Smooth muscle cell (in vitro differentiated cells): ENCODE data around the gene NSD1. TPM values are rescaled to one million over a fixed set of nuclear protein-coding genes. Genes with fewer than 3 reads are reported as not detected.
A peak's percentile ranks its signal among the peaks of the same experiment; 100 is the strongest.

Experiments
- DNase-seq: peaks from one replicate; lab custom pipeline; 2025; ENCODE audit not compliant: unreplicated experiment; lab: John Stamatoyannopoulos, UW
- H2AFZ ChIP-seq: fragments of 200-600 bp; sonication (generic); 2 replicates; pipeline ENCODE4 v1.6.0; 2016; ENCODE audit warnings: antibody characterized with exemption, low read depth, mild to moderate bottlenecking
- H3F3A ChIP-seq: fragments of 200-600 bp; sonication (generic); 2 replicates; pipeline ENCODE4 v1.6.0; 2017; ENCODE audit warnings: antibody characterized with exemption, low read depth
- H3K27ac ChIP-seq: fragments of 200-600 bp; sonication (generic); 2 replicates; pipeline ENCODE4 v1.5.1; 2016; ENCODE audit warnings: low read depth, mild to moderate bottlenecking
- H3K27me3 ChIP-seq: fragments of 200-600 bp; sonication (generic); 2 replicates; pipeline ENCODE4 v1.6.1; 2016; ENCODE audit warnings: low read depth, mild to moderate bottlenecking
- H3K36me3 ChIP-seq: fragments of 200-600 bp; sonication (generic); 2 replicates; pipeline ENCODE4 v1.5.1; 2016; ENCODE audit warnings: low read depth
- H3K4me1 ChIP-seq: fragments of 200-600 bp; sonication (generic); 2 replicates; pipeline ENCODE4 v1.5.1; 2016; ENCODE audit warnings: low read depth
- H3K4me2 ChIP-seq: fragments of 200-600 bp; sonication (generic); 2 replicates; pipeline ENCODE4 v1.6.0; 2016; ENCODE audit warnings: mild to moderate bottlenecking
- H3K4me3 ChIP-seq: fragments of 200-600 bp; sonication (generic); 2 replicates; pipeline ENCODE4 v1.5.1; 2016; ENCODE audit warnings: mild to moderate bottlenecking
- H3K79me2 ChIP-seq: fragments of 200-600 bp; sonication (generic); 2 replicates; pipeline ENCODE4 v1.6.0; 2016; ENCODE audit warnings: low read depth, mild to moderate bottlenecking
- H3K9ac ChIP-seq: fragments of 200-600 bp; sonication (generic); 2 replicates; pipeline ENCODE4 v1.6.0; 2016; ENCODE audit warnings: low read depth
- H3K9me3 ChIP-seq: fragments of 200-600 bp; sonication (generic); replicated peaks from 2 replicates; pipeline ENCODE4 v1.5.1; 2016; ENCODE audit warnings: low read depth
- H4K20me1 ChIP-seq: fragments of 200-600 bp; sonication (generic); 2 replicates; pipeline ENCODE4 v1.6.0; 2016; ENCODE audit warnings: low read depth
- WGBS: methylation state at CpG from one replicate; pipeline ENCODE4 v1.1.7; 2016; ENCODE audit warnings: low lambda C conversion rate; 5-methylcytosine and 5-hydroxymethylcytosine counted together
- polyA plus RNA-seq: library from polyadenylated mRNA; unstranded; fragments of >200 nt; fragmentation: Nextera tagmentation; extraction: Ambion mirVana; gene quantifications from 2 replicates; pipeline ENCODE4 v1.2.1, GENCODE V29; 2016
- total RNA-seq: library from RNA; depleted of rRNA; stranded (reverse); fragments of >200 nt; gene quantifications from 2 replicates; pipeline ENCODE4 v1.2.3, GENCODE V29; 2014
- TF ChIP-seq, protein P1 (sequence below): fragments of 200-600 bp; sonication (generic); IDR thresholded peaks from 2 replicates; pipeline ENCODE4 v1.5.1; 2017; ENCODE audit warnings: borderline replicate concordance, mild to moderate bottlenecking, antibody characterized with exemption; ENCODE audit not compliant: insufficient read depth, poor library complexity, severe bottlenecking

The NSD1 gene
- total and polyA plus RNA-seq, 2 experiments from 2014 or later = 22.6 to 38.2 TPM

DNA sequence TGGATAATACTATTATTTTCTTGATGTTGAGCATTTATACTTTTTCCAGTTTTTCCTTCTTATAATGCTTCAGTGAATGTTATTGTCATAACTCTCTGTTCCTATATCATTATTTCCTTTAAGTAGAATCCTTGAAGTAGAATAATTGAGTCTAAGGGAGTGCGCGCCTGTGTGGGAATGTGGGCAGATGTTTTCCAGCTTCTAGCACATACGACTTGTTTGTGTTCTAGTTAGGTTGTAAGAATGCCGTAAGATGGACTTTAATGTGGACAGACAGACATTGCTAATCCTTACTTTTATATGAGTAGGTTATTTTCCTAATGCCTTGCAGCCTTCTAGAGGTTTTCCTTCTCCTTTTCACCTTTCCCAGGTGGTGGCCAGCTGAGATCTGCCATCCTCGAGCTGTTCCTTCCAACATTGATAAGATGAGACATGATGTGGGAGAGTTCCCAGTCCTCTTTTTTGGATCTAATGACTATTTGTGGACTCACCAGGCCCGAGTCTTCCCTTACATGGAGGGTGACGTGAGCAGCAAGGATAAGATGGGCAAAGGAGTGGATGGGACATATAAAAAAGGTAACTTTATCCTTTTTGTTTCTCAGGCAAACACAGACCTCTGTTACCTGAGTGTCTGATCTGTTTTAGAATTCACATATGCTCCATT lies 135.8 kb downstream of the NSD1 start:
- H4K20me1 ChIP-seq = peaks cover 5% of the 10 kb centered on the region
- H3K4me1 ChIP-seq = no peaks in the 10 kb centered on the region
- no peaks in the 10 kb centered on the region for H3K79me2 ChIP-seq
- TF ChIP-seq, protein P1, sequence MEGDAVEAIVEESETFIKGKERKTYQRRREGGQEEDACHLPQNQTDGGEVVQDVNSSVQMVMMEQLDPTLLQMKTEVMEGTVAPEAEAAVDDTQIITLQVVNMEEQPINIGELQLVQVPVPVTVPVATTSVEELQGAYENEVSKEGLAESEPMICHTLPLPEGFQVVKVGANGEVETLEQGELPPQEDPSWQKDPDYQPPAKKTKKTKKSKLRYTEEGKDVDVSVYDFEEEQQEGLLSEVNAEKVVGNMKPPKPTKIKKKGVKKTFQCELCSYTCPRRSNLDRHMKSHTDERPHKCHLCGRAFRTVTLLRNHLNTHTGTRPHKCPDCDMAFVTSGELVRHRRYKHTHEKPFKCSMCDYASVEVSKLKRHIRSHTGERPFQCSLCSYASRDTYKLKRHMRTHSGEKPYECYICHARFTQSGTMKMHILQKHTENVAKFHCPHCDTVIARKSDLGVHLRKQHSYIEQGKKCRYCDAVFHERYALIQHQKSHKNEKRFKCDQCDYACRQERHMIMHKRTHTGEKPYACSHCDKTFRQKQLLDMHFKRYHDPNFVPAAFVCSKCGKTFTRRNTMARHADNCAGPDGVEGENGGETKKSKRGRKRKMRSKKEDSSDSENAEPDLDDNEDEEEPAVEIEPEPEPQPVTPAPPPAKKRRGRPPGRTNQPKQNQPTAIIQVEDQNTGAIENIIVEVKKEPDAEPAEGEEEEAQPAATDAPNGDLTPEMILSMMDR = no peak
- no peak overlapping the region for H3K4me3 ChIP-seq
- 96% methylated on average over 7 of the region's 7 CpGs for WGBS
- no peak overlapping the region for H2AFZ ChIP-seq
- DNase-seq = no peak
- H3K27me3 ChIP-seq = no peaks in the 10 kb centered on the region
- H3F3A ChIP-seq = peaks cover 7% of the 10 kb centered on the region
- H3K4me2 ChIP-seq = no peak overlapping the region
- H3K36me3 ChIP-seq = peaks cover 15% of the 10 kb centered on the region
- H3K9ac ChIP-seq = no peak overlapping the region
- peak overlapping the region; percentile 1 for H3K27ac ChIP-seq
- H3K9me3 ChIP-seq = no peaks in the 10 kb centered on the region

DNA sequence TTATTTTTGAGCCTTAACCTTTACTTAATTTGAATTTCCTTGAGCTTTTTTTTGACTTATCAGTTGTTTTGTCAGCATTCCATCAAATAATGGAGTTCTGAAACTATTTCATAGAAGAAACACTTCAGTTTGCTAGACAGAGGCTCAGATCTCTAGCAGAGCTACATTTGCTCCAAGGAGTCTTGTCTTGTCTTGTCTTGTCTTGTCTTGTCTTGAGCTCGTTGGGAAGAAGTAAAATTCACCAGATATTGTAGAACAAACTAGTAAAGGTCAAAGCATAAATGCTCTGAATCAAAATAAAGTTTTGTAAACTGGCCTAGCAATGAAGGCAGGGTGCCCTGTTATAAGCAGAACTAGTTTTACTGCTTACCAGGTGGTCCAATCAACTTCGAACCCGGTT lies 136.4 kb downstream of the NSD1 start:
- 87% methylated on average over 3 of the region's 3 CpGs for WGBS
- Histone ChIP-seq H3K36me3 (peaks cover 15% of the 10 kb centered on the region), H3K9me3 (no peaks in the 10 kb centered on the region), H3K4me1 (no peaks in the 10 kb centered on the region), H3K4me2 (no peak overlapping the region), H3K79me2 (no peaks in the 10 kb centered on the region), H3F3A (peaks cover 7% of the 10 kb centered on the region), H4K20me1 (peaks cover 5% of the 10 kb centered on the region), H2AFZ (no peak overlapping the region), H3K27ac (peak overlapping the region; percentile 1), H3K9ac (no peak overlapping the region), H3K27me3 (no peaks in the 10 kb centered on the region), H3K4me3 (no peak overlapping the region)
- TF ChIP-seq, protein P1 = no peak
- DNase-seq = no peak

DNA sequence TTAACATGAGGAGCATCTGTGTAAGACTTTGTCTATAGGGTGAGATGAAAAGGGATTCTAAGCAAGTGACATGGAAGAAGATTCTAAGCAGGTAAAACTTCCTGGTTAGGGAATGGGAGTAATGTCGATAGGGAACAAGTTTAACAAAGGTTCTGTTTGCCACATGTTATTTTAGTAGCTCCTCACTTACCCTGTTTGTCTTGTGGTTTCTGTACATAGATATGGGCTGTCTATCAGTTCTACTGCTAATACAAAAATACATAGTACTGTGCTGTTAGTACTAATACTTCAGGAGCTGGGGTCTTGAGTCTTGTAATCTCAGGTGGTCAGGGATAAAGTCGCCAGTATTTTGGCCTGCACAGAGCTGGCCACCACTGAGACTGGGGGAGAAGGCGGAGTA lies 137.1 kb downstream of the NSD1 start:
- Histone ChIP-seq H3K36me3 (peaks cover 15% of the 10 kb centered on the region), H3K4me3 (no peak overlapping the region), H3K27me3 (no peaks in the 10 kb centered on the region), H3K9ac (no peak overlapping the region), H3K79me2 (no peaks in the 10 kb centered on the region), H4K20me1 (peaks cover 5% of the 10 kb centered on the region), H3F3A (peaks cover 7% of the 10 kb centered on the region), H3K27ac (peak overlapping the region; percentile 1), H3K4me1 (no peaks in the 10 kb centered on the region), H2AFZ (no peak overlapping the region), H3K9me3 (no peaks in the 10 kb centered on the region), H3K4me2 (no peak overlapping the region)
- no peak for DNase-seq
- TF ChIP-seq, protein P1 = no peak
- 90% methylated on average over 3 of the region's 3 CpGs for WGBS

DNA sequence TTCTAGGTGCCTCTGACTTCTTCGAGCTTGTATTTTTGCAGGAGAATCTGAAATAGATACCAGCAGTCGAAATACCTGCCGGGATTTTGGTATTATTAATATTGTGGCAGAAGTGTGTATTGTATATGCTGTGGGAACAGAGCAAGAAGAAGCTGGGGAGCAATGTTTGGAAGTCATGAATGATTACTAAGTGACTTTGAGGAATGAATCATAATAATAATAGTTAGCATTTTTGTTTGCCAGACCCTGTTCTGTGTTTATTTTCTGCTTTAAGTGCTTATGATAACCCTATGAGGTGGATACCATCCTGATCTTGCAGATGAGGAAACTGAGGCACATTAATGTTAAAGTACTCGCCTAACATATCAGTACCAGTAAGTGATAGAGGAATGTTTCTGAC lies 137.5 kb downstream of the NSD1 start:
- DNase-seq = no peak
- Histone ChIP-seq H3K36me3 (peaks cover 15% of the 10 kb centered on the region), H4K20me1 (peaks cover 5% of the 10 kb centered on the region)

More for the DNA sequence above, 137.5 kb downstream of the NSD1 start:
- H3K9ac ChIP-seq = no peak overlapping the region
- no peak overlapping the region for H2AFZ ChIP-seq
- TF ChIP-seq, protein P1 = no peak
- H3K4me2 ChIP-seq = no peak overlapping the region
- H3F3A ChIP-seq = peaks cover 7% of the 10 kb centered on the region
- H3K4me3 ChIP-seq = no peak overlapping the region
- no peaks in the 10 kb centered on the region for H3K27me3 ChIP-seq
- H3K27ac ChIP-seq = peak overlapping the region; percentile 1
- no peaks in the 10 kb centered on the region for H3K4me1 ChIP-seq
- H3K9me3 ChIP-seq = no peaks in the 10 kb centered on the region
- 92% methylated on average over 4 of the region's 4 CpGs for WGBS
- H3K79me2 ChIP-seq = no peaks in the 10 kb centered on the region
